ENCODE measurements around the gene ADAMTS15. TPM values are rescaled to one million over a fixed set of nuclear protein-coding genes. Genes with fewer than 3 reads are reported as not detected.

ADAMTS15 gene
- total RNA-seq, 3 donors from 2014 or later, result 1.8 to 7.8 (median 3.5) TPM

GRCh38 chr11:130473056-130473794 is 24.8 kb downstream of the ADAMTS15 start:
- no peaks in the 10 kb centered on the region for H3K36me3 ChIP-seq (ENCODE audit: low read depth)
- ATAC-seq, result no peak

GRCh38 chr11:130473795-130474377 is 25.4 kb downstream of the ADAMTS15 start:
- intact Hi-C loops (cut with DNase I, micrococcal nuclease), result no loop called here
- Histone ChIP-seq H3K4me3 (no peak overlapping the region), H3K36me3 (ENCODE audit: low read depth) (no peaks in the 10 kb centered on the region), H3K9me3 (no peaks in the 10 kb centered on the region), H3K4me1 (ENCODE audit: low read depth) (no peaks in the 10 kb centered on the region)
- ATAC-seq (no peak), DNase-seq (no peak)
- TF ChIP-seq, protein P1, sequence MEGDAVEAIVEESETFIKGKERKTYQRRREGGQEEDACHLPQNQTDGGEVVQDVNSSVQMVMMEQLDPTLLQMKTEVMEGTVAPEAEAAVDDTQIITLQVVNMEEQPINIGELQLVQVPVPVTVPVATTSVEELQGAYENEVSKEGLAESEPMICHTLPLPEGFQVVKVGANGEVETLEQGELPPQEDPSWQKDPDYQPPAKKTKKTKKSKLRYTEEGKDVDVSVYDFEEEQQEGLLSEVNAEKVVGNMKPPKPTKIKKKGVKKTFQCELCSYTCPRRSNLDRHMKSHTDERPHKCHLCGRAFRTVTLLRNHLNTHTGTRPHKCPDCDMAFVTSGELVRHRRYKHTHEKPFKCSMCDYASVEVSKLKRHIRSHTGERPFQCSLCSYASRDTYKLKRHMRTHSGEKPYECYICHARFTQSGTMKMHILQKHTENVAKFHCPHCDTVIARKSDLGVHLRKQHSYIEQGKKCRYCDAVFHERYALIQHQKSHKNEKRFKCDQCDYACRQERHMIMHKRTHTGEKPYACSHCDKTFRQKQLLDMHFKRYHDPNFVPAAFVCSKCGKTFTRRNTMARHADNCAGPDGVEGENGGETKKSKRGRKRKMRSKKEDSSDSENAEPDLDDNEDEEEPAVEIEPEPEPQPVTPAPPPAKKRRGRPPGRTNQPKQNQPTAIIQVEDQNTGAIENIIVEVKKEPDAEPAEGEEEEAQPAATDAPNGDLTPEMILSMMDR (IDR thresholded peaks at IDR 0.05), result no peak

More at GRCh38 chr11:130473056-130473794, 24.8 kb downstream of the ADAMTS15 start:
- Histone ChIP-seq H3K4me1 (ENCODE audit: low read depth) (no peaks in the 10 kb centered on the region), H3K9me3 (no peaks in the 10 kb centered on the region), H3K4me3 (no peak overlapping the region)
- no peak for DNase-seq
- TF ChIP-seq, protein P1 (IDR thresholded peaks at IDR 0.05), result no peak
- intact Hi-C loops (cut with DNase I, micrococcal nuclease), result no loop called here

GRCh38 chr11:130474637-130475400 is 26.4 kb downstream of the ADAMTS15 start:
- TF ChIP-seq, protein P1 (IDR thresholded peaks at IDR 0.05), result no peak
- Histone ChIP-seq H3K9me3 (no peaks in the 10 kb centered on the region), H3K36me3 (ENCODE audit: low read depth) (no peaks in the 10 kb centered on the region), H3K4me3 (no peak overlapping the region), H3K4me1 (ENCODE audit: low read depth) (no peaks in the 10 kb centered on the region)
- no peak for DNase-seq
- ATAC-seq, result no peak
- intact Hi-C loops (cut with DNase I, micrococcal nuclease), result no loop called here

DNA sequence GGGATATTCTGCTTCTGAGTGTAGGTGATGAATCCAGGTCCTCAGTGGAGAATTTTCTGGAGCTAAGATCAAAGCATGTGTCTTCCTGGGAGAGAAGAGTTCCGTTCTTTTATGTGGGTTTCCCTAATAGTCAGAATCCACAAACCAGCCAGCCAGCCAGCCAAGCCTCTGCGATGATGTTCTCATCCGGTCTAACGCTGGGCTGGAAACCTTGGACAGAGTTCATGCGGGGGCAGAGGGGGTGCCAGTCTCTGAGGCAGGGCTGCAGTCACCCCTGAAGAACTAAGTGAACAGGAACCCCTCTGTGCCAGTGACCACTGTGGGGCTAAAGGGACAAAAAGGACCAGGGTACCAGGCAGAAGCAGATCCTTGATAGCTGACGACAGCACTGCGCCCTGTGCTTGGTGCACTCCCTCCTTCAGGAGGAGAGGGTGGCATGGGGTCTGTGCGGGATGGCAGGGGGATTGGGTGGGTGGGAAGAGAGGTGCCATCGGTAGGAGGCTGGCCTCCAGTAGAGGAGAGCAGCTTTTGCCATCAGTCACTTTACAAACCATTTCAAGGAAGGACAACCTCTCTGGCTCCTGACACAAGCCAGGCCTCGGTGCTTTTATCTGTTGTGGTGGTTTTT is 27.1 kb downstream of the ADAMTS15 start:
- ATAC-seq (no peak), DNase-seq (no peak)
- no peaks in the 10 kb centered on the region for H3K9me3 ChIP-seq
- no peaks in the 10 kb centered on the region for H3K4me1 ChIP-seq (ENCODE audit: low read depth)
- H3K36me3 ChIP-seq (ENCODE audit: low read depth), result no peaks in the 10 kb centered on the region
- TF ChIP-seq, protein P1 (IDR thresholded peaks at IDR 0.05), result no peak
- no peak overlapping the region for H3K4me3 ChIP-seq
- intact Hi-C loops (cut with DNase I, micrococcal nuclease), result no loop called here

- no peak overlapping the region for H3K4me3 ChIP-seq
- ATAC-seq (no peak), DNase-seq (no peak)
- H3K9me3 ChIP-seq, result no peaks in the 10 kb centered on the region
- intact Hi-C loops (cut with DNase I, micrococcal nuclease), result no loop called here
- no peaks in the 10 kb centered on the region for H3K4me1 ChIP-seq (ENCODE audit: low read depth)
- no peaks in the 10 kb centered on the region for H3K36me3 ChIP-seq (ENCODE audit: low read depth)
- TF ChIP-seq, protein P1 (IDR thresholded peaks at IDR 0.05), result no peak
Measured at GRCh38 chr11:130476200-130476921, 27.9 kb downstream of the ADAMTS15 start.

All from mucosa of descending colon (tissue), 3 donors.